DND-41 (cell line): ENCODE results near the gene WNT9A.

Source experiments
- EZH2 ChIP-seq: IDR thresholded peaks from 3 replicates; pipeline ENCODE4 v1.6.1; 2012; ENCODE audit warnings: borderline replicate concordance, low read depth, mild to moderate bottlenecking, moderate library complexity, low read length, inconsistent platforms; ENCODE audit not compliant: severe bottlenecking
- TF ChIP-seq, protein P1 (sequence below): IDR thresholded peaks from 2 replicates; pipeline ENCODE4 v1.5.1; 2012; ENCODE audit warnings: borderline replicate concordance, low read length, moderate library complexity, mild to moderate bottlenecking; ENCODE audit not compliant: poor library complexity, severe bottlenecking; ENCODE audit errors: extremely low read depth

GRCh38 chr1:227907439-227908015 lies 40.2 kb downstream of the WNT9A start:
- TF ChIP-seq, protein P1, sequence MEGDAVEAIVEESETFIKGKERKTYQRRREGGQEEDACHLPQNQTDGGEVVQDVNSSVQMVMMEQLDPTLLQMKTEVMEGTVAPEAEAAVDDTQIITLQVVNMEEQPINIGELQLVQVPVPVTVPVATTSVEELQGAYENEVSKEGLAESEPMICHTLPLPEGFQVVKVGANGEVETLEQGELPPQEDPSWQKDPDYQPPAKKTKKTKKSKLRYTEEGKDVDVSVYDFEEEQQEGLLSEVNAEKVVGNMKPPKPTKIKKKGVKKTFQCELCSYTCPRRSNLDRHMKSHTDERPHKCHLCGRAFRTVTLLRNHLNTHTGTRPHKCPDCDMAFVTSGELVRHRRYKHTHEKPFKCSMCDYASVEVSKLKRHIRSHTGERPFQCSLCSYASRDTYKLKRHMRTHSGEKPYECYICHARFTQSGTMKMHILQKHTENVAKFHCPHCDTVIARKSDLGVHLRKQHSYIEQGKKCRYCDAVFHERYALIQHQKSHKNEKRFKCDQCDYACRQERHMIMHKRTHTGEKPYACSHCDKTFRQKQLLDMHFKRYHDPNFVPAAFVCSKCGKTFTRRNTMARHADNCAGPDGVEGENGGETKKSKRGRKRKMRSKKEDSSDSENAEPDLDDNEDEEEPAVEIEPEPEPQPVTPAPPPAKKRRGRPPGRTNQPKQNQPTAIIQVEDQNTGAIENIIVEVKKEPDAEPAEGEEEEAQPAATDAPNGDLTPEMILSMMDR, result no peak
- TF ChIP-seq EZH2, result no peak
